DMS79 treated with DMSO at 0.1 percent for 48 hours (cell line): Measurements from ENCODE around the gene C10orf105.

Experiments
- DNase-seq: peaks from one replicate; lab custom pipeline; 2025; lab: John Stamatoyannopoulos, UW

The C10orf105 gene

GRCh38 chr10:71715860-71716259 is 3.7 kb downstream of the C10orf105 start:
- no peak for DNase-seq

- no peak for DNase-seq
Measured at GRCh38 chr10:71715026-71715425, 4.6 kb downstream of the C10orf105 start.

- DNase-seq, result no peak
Measured at GRCh38 chr10:71714592-71714991, 5.0 kb downstream of the C10orf105 start.

- no peak for DNase-seq
Measured at GRCh38 chr10:71714031-71714410, 5.6 kb downstream of the C10orf105 start.

- DNase-seq, result no peak
Measured at GRCh38 chr10:71713135-71714030, 6.2 kb downstream of the C10orf105 start.

GRCh38 chr10:71712572-71713134 is 6.9 kb downstream of the C10orf105 start:
- DNase-seq, result no peak

GRCh38 chr10:71712170-71712569 is 7.4 kb downstream of the C10orf105 start:
- no peak for DNase-seq

GRCh38 chr10:71711052-71711623 is 8.4 kb downstream of the C10orf105 start:
- DNase-seq, result no peak

GRCh38 chr10:71710519-71710918 is 9.1 kb downstream of the C10orf105 start:
- DNase-seq, result no peak

GRCh38 chr10:71708897-71709882 is 10.4 kb downstream of the C10orf105 start:
- no peak for DNase-seq

- DNase-seq, result peak; percentile 2
Measured at GRCh38 chr10:71708301-71708703, 11.3 kb downstream of the C10orf105 start.

GRCh38 chr10:71707240-71707789 is 12.3 kb downstream of the C10orf105 start:
- DNase-seq, result no peak

- no peak for DNase-seq
Measured at GRCh38 chr10:71706216-71707121, 13.1 kb downstream of the C10orf105 start.

- no peak for DNase-seq
Measured at GRCh38 chr10:71705582-71705981, 14.0 kb downstream of the C10orf105 start.

GRCh38 chr10:71704816-71705215 is 14.8 kb downstream of the C10orf105 start:
- DNase-seq, result no peak

GRCh38 chr10:71703577-71703976 is 16.0 kb downstream of the C10orf105 start:
- DNase-seq, result no peak

GRCh38 chr10:71701496-71702132 is 18.0 kb downstream of the C10orf105 start:
- DNase-seq, result no peak

GRCh38 chr10:71700731-71701368 is 18.7 kb downstream of the C10orf105 start:
- no peak for DNase-seq

- DNase-seq, result no peak
Measured at GRCh38 chr10:71698737-71699136, 20.8 kb downstream of the C10orf105 start.
